WTC11 (cell line): Measurements from ENCODE around the gene FAM193B. TPM values are rescaled to one million over a fixed set of nuclear protein-coding genes. Genes with fewer than 3 reads are reported as not detected.

Experiments
- ATAC-seq: fragments of 200-7000 bp; cut with Tn5 transposase; 2 replicates; pipeline ENCODE4 v1.10.0; 2021; ENCODE audit warnings: mild to moderate bottlenecking, moderate library complexity
- CTCF ChIA-PET: fragments of 300-600 bp; sonication (Branson Sonifier 250); formaldehyde crosslinking; loops from one replicate; lab custom pipeline; 2021; ENCODE audit warnings: antibody characterized with exemption; lab: Charles Lee
- POLR2A ChIA-PET: fragments of 350-600 bp; sonication (Branson Sonifier 250); formaldehyde crosslinking; loops from one replicate; lab custom pipeline; 2021; ENCODE audit warnings: antibody characterized with exemption; lab: Charles Lee
- DNase-seq: peaks from one replicate; pipeline ENCODE4 v3.0.0; 2021; ENCODE audit warnings: low spot score
- H3K27ac Mint-ChIP-seq: 2 replicates; pipeline ENCODE4 v1.8.0; 2021; ENCODE audit warnings: mixed read lengths
- H3K27me3 Mint-ChIP-seq: 2 replicates; pipeline ENCODE4 v1.8.0; 2021; ENCODE audit warnings: low read depth, mild to moderate bottlenecking, moderate library complexity, mixed read lengths
- H3K36me3 Mint-ChIP-seq: 2 replicates; pipeline ENCODE4 v1.8.0; 2021; ENCODE audit warnings: mixed read lengths
- H3K4me1 Mint-ChIP-seq: 2 replicates; pipeline ENCODE4 v1.8.0; 2022; ENCODE audit warnings: mixed read lengths
- H3K4me3 Mint-ChIP-seq: 2 replicates; pipeline ENCODE4 v1.8.0; 2021; ENCODE audit warnings: mild to moderate bottlenecking, moderate library complexity, mixed read lengths
- H3K9me3 Mint-ChIP-seq: 2 replicates; pipeline ENCODE4 v1.8.0; 2021; ENCODE audit warnings: mixed read lengths
- ATF6 ChIP-seq: sonication (generic); formaldehyde crosslinking; IDR thresholded peaks from 2 replicates; pipeline ENCODE4 v1.8.1; 2023; ENCODE audit warnings: mild to moderate bottlenecking, missing genetic modification reagents
- CREM ChIP-seq: sonication (generic); formaldehyde crosslinking; IDR thresholded peaks from 2 replicates; pipeline ENCODE4 v1.8.1; 2022; ENCODE audit warnings: mild to moderate bottlenecking, missing genetic modification reagents, moderate library complexity
- FOXP1 ChIP-seq: sonication (generic); formaldehyde crosslinking; IDR thresholded peaks from 2 replicates; pipeline ENCODE4 v1.8.0; 2022; ENCODE audit warnings: missing genetic modification reagents, mild to moderate bottlenecking, moderate library complexity, borderline replicate concordance
- GRHL2 ChIP-seq: fragments of 250-450 bp; sonication (Bioruptor Pico); IDR thresholded peaks from 2 replicates; pipeline ENCODE4 v1.8.0; 2022; ENCODE audit warnings: mild to moderate bottlenecking, moderate library complexity; ENCODE audit not compliant: insufficient replicate concordance, severe bottlenecking
- SMAD4 ChIP-seq: sonication (generic); formaldehyde crosslinking; IDR thresholded peaks from 2 replicates; pipeline ENCODE4 v1.8.0; 2022; ENCODE audit warnings: mild to moderate bottlenecking, missing genetic modification reagents
- TEAD1 ChIP-seq: sonication (generic); formaldehyde crosslinking; IDR thresholded peaks from 2 replicates; pipeline ENCODE4 v1.8.0; 2022; ENCODE audit warnings: mild to moderate bottlenecking, missing genetic modification reagents
- ZBTB21 ChIP-seq: sonication (generic); formaldehyde crosslinking; IDR thresholded peaks from 2 replicates; pipeline ENCODE4 v1.8.1; 2023; ENCODE audit warnings: mild to moderate bottlenecking, missing genetic modification reagents, borderline replicate concordance
- ZNF396 ChIP-seq: fragments of 250-450 bp; sonication (Bioruptor Pico); IDR thresholded peaks from 2 replicates; pipeline ENCODE4 v1.8.0; 2021; ENCODE audit warnings: mild to moderate bottlenecking, moderate library complexity, borderline replicate concordance
- ZNF512 ChIP-seq: sonication (generic); formaldehyde crosslinking; IDR thresholded peaks from 2 replicates; pipeline ENCODE4 v1.8.1; 2022; ENCODE audit warnings: missing genetic modification reagents, borderline replicate concordance
- total RNA-seq: library from RNA; stranded (reverse); gene quantifications from 3 replicates; pipeline ENCODE4 v1.2.3, GENCODE V29; 2021
- TF ChIP-seq, protein P1 (sequence below): sonication (generic); formaldehyde crosslinking; IDR thresholded peaks from 2 replicates; pipeline ENCODE4 v1.8.1; 2023; ENCODE audit warnings: mild to moderate bottlenecking, missing genetic modification reagents, borderline replicate concordance
- TF ChIP-seq, protein P2 (sequence below): sonication (generic); formaldehyde crosslinking; IDR thresholded peaks from 2 replicates; pipeline ENCODE4 v1.8.1; 2022; ENCODE audit warnings: mild to moderate bottlenecking, missing genetic modification reagents, moderate library complexity, borderline replicate concordance
- TF ChIP-seq, protein P3 (sequence below): sonication (generic); formaldehyde crosslinking; IDR thresholded peaks from 2 replicates; pipeline ENCODE4 v1.8.1; 2023; ENCODE audit warnings: mild to moderate bottlenecking, moderate library complexity, missing genetic modification reagents

FAM193B gene
- total RNA-seq, 1 experiment from 2014 or later: 101 TPM

DNA sequence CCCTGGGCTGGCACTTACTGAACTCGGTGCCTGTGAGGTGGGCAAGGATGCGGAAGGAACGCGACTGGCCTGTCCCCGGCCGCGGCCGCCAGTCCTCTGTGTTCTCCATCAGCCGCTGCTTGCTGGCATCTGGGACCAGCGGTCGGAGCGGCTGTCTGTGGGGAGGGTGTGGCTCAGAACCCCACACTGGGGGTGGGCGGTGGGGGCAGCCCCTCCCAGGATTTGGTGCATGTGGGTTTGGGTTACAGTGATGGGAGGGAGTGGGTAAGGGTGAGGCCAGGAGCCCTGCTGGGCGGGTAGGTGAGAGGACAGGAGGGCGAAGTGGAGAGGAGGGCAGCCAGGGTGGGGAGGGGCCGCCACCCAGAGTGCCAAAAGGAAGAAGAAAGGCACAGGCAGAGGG is 63.4 kb downstream of the FAM193B start (continued):
- TF ChIP-seq, protein P1, sequence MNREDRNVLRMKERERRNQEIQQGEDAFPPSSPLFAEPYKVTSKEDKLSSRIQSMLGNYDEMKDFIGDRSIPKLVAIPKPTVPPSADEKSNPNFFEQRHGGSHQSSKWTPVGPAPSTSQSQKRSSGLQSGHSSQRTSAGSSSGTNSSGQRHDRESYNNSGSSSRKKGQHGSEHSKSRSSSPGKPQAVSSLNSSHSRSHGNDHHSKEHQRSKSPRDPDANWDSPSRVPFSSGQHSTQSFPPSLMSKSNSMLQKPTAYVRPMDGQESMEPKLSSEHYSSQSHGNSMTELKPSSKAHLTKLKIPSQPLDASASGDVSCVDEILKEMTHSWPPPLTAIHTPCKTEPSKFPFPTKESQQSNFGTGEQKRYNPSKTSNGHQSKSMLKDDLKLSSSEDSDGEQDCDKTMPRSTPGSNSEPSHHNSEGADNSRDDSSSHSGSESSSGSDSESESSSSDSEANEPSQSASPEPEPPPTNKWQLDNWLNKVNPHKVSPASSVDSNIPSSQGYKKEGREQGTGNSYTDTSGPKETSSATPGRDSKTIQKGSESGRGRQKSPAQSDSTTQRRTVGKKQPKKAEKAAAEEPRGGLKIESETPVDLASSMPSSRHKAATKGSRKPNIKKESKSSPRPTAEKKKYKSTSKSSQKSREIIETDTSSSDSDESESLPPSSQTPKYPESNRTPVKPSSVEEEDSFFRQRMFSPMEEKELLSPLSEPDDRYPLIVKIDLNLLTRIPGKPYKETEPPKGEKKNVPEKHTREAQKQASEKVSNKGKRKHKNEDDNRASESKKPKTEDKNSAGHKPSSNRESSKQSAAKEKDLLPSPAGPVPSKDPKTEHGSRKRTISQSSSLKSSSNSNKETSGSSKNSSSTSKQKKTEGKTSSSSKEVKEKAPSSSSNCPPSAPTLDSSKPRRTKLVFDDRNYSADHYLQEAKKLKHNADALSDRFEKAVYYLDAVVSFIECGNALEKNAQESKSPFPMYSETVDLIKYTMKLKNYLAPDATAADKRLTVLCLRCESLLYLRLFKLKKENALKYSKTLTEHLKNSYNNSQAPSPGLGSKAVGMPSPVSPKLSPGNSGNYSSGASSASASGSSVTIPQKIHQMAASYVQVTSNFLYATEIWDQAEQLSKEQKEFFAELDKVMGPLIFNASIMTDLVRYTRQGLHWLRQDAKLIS (CRISPR knock-in tag): no peak
- TF ChIP-seq SMAD4 (CRISPR knock-in tag) (no peak), GRHL2 (CRISPR knock-in tag) (no peak), ZBTB21 (no peak), TEAD1 (CRISPR knock-in tag) (no peak)
- TF ChIP-seq, protein P2, sequence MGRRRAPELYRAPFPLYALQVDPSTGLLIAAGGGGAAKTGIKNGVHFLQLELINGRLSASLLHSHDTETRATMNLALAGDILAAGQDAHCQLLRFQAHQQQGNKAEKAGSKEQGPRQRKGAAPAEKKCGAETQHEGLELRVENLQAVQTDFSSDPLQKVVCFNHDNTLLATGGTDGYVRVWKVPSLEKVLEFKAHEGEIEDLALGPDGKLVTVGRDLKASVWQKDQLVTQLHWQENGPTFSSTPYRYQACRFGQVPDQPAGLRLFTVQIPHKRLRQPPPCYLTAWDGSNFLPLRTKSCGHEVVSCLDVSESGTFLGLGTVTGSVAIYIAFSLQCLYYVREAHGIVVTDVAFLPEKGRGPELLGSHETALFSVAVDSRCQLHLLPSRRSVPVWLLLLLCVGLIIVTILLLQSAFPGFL (CRISPR knock-in tag): no peak

DNA sequence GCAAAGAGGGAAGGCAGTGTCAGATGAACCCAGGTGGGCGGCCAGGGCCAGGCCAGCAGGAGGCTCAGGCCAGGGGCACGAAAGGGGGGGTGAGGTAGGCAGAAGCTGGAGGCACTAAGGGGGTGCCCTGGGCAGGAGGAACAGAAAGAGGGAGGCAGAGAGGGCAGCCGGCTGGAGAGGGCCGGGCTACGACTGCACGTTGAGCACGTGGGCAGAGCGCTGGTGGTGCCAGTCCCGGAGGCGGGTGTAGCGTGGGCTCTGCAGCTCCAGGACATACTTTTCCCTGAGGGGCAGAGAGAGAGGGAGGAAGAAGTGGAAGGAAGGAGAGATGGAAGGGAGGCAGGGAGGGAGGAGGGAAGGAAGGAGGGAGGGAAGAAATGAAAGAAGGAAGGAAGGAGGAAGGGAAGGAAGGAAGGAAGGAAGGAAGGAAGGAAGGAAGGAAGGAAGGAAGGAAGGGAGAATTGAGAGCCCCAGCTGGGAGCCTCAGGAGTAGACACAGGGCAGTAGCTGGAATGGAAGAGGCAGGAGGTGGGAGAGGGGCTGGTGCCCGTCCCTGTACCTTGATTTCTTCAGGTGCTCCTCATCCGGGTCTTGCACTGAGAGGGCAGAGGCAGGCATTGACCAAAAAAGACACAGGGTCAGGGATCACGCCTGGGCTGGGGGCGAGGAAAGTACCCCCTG is 63.9 kb downstream of the FAM193B start:
- CTCF ChIA-PET: interaction anchor here (0.6 to 11.2 kb wide), 7 partner anchors 11 to 87 kb away, joined by 3 to 230 read pairs (median 6); partner anchors contain the start of gene DBN1
- H3K27ac Mint-ChIP-seq: no peak overlapping the region; the same call in 1 of the 2 replicates
- H3K27me3 Mint-ChIP-seq: no peaks in the 10 kb centered on the region
- POLR2A ChIA-PET: interaction anchor here (6.1 kb wide), 1 partner anchor 12 kb away, joined by 43 read pairs; no protein-coding TSS in a partner anchor
- ATAC-seq (no peak), DNase-seq (no peak)
- TF ChIP-seq ZNF512 (CRISPR knock-in tag) (0 out of 2 replicates have a peak, but pooled peaks have one; percentile 66), CREM (CRISPR knock-in tag) (no peak), ZNF396 (no peak)
- TF ChIP-seq, protein P3, sequence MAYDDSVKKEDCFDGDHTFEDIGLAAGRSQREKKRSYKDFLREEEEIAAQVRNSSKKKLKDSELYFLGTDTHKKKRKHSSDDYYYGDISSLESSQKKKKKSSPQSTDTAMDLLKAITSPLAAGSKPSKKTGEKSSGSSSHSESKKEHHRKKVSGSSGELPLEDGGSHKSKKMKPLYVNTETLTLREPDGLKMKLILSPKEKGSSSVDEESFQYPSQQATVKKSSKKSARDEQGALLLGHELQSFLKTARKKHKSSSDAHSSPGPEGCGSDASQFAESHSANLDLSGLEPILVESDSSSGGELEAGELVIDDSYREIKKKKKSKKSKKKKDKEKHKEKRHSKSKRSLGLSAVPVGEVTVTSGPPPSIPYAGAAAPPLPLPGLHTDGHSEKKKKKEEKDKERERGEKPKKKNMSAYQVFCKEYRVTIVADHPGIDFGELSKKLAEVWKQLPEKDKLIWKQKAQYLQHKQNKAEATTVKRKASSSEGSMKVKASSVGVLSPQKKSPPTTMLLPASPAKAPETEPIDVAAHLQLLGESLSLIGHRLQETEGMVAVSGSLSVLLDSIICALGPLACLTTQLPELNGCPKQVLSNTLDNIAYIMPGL (CRISPR knock-in tag): no peak
- H3K36me3 Mint-ChIP-seq: peaks cover 48% of the 10 kb centered on the region
- no peak overlapping the region for H3K4me3 Mint-ChIP-seq
- no peaks in the 10 kb centered on the region for H3K9me3 Mint-ChIP-seq
- H3K4me1 Mint-ChIP-seq: peaks cover 18% of the 10 kb centered on the region

DNA sequence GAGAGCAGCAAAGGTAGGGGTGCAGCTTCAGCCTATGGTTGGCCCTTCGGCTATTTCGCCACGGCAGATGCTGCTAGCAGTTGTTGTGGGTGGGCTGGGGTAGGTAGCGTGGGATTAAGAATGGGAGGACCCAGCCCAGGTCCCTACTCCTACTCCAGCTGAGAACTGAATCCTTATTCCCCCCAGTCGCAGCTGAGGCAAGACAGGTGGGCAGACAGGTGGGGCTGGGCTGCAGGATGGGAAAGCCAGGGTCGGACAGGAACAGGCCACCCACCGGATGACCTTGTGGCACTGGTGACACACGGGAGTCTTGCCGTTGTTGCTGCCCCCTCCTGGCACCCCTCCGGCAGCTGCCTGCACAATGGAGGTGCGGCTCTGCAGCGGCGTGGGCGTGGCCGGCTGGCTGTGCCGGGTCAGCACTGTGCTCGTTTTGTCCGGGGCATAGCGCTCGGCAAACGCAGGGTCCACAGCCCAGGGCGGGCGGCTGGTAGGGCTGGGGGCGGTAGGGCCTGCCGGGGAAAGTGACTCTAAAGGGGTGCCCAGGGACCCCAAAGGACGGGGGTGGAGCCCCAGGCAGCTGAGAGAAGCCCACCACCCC is 65.1 kb downstream of the FAM193B start:
- Mint-ChIP-seq H3K4me3 (no peak overlapping the region), H3K9me3 (no peaks in the 10 kb centered on the region), H3K4me1 (peaks cover 15% of the 10 kb centered on the region), H3K27me3 (no peaks in the 10 kb centered on the region), H3K36me3 (peaks cover 59% of the 10 kb centered on the region), H3K27ac (no peak overlapping the region)
- ChIA-PET POLR2A (interaction anchor here (0.6 to 2.0 kb wide), 3 partner anchors 8 to 961 kb away, joined by 5 to 8 read pairs (median 6); partner anchors contain the start of gene PDLIM7), CTCF (interaction anchor here (0.5 to 11.2 kb wide), 12 partner anchors 9 to 98 kb away, joined by 3 to 230 read pairs (median 4); partner anchors contain the start of genes DBN1 and PDLIM7)
- DNase-seq: peak; percentile 54
- TF ChIP-seq FOXP1 (CRISPR knock-in tag): 0 out of 2 replicates have a peak, but pooled peaks have one; percentile 11
- TF ChIP-seq ATF6 (CRISPR knock-in tag): no peak
- peak; percentile 25 for ATAC-seq
